Muscle layer of duodenum (tissue), 2 donors: Measurements from ENCODE around the gene INTS3.
"Not testable (repeated sequence)": the region's sequence is repeated elsewhere in the genome, so short reads cannot be mapped to it uniquely, and the experiment has no call there.

Source experiments
- H3K27ac ChIP-seq: one replicate; pipeline ENCODE4 v1.7.0; 2013; ENCODE audit warnings: mild to moderate bottlenecking, low read length
- H3K27me3 ChIP-seq: one replicate; pipeline ENCODE4 v1.7.0; 2013; ENCODE audit warnings: low read depth, mild to moderate bottlenecking, control low read depth, low read length
- H3K36me3 ChIP-seq, 2 donors: one replicate each; pipeline ENCODE4 v1.7.0; 2013; ENCODE audit warnings: low read length in 2 of 2, control low read depth in 1 of 2, mild to moderate bottlenecking in 1 of 2; ENCODE audit not compliant: insufficient read depth in 2 of 2, control insufficient read depth in 1 of 2
- H3K4me1 ChIP-seq, 2 donors: one replicate each; pipeline ENCODE4 v1.7.0; 2013; ENCODE audit warnings: low read length in 2 of 2, mild to moderate bottlenecking in 2 of 2, control low read depth in 1 of 2, moderate library complexity in 1 of 2; ENCODE audit not compliant: insufficient read depth in 2 of 2, control insufficient read depth in 1 of 2
- H3K4me3 ChIP-seq, 2 donors: one replicate each; pipeline ENCODE4 v1.7.0; 2013; ENCODE audit warnings: low read length in 2 of 2, low read depth in 1 of 2, mild to moderate bottlenecking in 1 of 2
- H3K9me3 ChIP-seq, 2 donors: one replicate each; pipeline ENCODE4 v1.7.0; 2013; ENCODE audit warnings: low read length in 2 of 2, control low read depth in 1 of 2, mild to moderate bottlenecking in 1 of 2; ENCODE audit not compliant: control insufficient read depth in 1 of 2
- donor health status: healthy.

Gene INTS3

DNA sequence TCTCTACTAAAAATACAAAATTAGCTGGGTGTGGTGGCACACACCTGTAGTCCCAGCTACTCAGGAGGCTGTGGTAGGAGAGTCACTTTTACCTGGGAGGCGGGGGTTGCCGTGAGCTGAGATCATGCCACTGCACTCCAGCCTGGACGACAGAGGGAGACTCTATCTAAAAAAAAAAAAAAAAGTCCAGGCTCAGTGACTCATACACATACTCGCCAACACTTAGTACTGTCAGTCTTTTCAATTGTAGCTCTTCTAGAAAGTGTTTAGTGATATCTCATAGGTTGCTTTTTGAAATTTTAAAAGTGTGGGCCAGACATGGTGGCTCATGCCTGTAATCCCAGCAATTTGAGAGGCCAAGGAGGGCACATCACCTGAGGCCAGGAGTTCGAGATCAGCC is 11.6 kb upstream of the INTS3 start:
- not testable (repeated sequence) for H3K27ac ChIP-seq, H3K36me3 ChIP-seq, H3K4me1 ChIP-seq, H3K9me3 ChIP-seq, H3K4me3 ChIP-seq, H3K27me3 ChIP-seq

DNA sequence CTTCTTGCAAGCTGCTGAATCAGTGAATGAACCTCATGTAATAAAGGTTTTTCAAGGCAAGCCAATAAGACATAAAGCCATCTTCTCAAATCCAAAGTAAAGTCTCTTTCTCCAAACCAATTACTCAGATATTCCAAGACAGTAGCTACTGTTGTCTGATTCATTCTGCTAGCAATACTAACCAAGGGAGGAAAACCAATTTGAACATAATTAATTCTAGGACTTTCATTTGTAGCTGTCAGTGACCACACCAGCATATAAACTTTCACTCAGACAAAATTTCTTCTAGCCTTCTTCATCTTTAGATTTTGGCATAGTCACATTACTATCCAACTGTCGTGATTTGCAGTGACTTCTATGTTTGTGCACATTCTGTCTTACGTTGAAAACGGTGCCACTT is 10.5 kb upstream of the INTS3 start:
- no peaks in the 10 kb centered on the region for H3K27me3 ChIP-seq
- H3K27ac ChIP-seq = no peak overlapping the region
- no peaks in the 10 kb centered on the region for H3K9me3 ChIP-seq
- H3K4me3 ChIP-seq = no peak overlapping the region
- H3K36me3 ChIP-seq = no peaks in the 10 kb centered on the region
- no peaks in the 10 kb centered on the region for H3K4me1 ChIP-seq

- no peaks in the 10 kb centered on the region for H3K9me3 ChIP-seq
- no peak overlapping the region for H3K27ac ChIP-seq
- no peak overlapping the region for H3K4me3 ChIP-seq
- H3K27me3 ChIP-seq = no peaks in the 10 kb centered on the region
- H3K4me1 ChIP-seq = no peaks in the 10 kb centered on the region
- peaks cover 0 to 3% of the 10 kb centered on the region in 2 donors for H3K36me3 ChIP-seq
These were observed 4.2 kb upstream of the INTS3 start for GRCh38 chr1:153723687-153724086.

DNA sequence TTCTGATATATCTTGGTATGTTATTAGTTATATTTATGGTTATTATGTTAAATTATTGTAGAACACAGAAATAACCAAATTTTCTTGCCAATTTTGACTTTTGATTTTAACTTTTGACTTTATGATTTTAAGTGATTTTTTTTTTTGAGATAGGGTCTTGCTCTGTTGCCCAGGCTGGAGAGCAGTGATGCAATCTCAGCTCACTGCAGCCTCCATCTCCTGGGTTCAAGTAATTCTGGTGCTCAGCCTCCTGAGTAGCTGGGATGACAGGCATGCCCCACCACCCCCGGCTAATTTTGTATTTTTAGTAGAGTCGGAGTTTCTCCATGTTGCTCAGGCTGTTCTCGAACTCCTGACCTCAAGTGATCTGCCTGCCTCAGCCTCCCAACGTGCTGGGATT is 3.2 kb upstream of the INTS3 start:
- not testable (repeated sequence) for H3K27me3 ChIP-seq, H3K4me1 ChIP-seq, H3K4me3 ChIP-seq

DNA sequence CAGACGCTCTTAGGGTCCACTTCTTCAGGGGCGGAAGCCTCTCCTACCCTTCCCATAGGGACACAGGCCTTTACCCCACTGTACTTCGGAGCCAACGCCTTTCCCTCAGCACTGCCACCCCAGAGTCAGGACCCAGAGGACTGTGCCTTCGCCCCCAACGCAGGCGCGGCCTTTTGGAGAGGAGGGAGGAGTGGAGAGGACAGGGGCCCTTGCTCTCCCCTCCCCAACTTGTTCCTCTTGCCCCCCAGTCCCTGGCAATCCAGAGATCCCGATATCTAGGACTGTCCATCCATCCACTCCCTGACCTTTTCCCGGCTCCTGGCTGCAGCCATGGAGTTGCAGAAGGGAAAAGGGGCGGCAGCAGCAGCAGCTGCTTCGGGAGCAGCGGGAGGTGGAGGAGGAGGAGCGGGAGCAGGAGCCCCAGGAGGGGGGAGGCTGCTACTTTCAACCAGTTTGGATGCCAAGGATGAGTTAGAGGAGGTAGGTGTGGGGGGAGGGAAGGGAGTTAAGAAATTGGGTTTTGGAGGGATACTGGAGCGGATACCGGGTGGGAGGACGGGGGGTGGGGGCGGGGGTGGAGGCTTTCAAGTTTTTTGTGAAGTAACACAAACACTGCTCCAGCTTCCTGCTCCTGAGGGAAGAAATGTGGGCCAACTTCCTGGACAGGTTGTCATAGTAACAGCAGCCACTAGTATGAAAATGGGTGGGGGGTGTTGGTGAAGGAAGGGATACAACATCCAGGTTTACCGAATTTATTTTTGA is 636 bp downstream of the INTS3 start:
- Histone ChIP-seq H3K27ac (peak overlapping the region; percentile 99), H3K27me3 (no peaks in the 10 kb centered on the region), H3K36me3 (peaks cover 3 to 6% of the 10 kb centered on the region in 2 donors), H3K9me3 (no peaks in the 10 kb centered on the region), H3K4me3 (peak overlapping the region; percentile 87 to 95), H3K4me1 (peaks cover 0 to 16% of the 10 kb centered on the region in 2 donors)

More for the DNA sequence above, 3.2 kb upstream of the INTS3 start:
- not testable (repeated sequence) for H3K36me3 ChIP-seq, H3K27ac ChIP-seq, H3K9me3 ChIP-seq

GRCh38 chr1:153730468-153730988 is 2.7 kb downstream of the INTS3 start:
- Histone ChIP-seq H3K9me3 (no peaks in the 10 kb centered on the region), H3K27ac (peak overlapping the region; percentile 52), H3K36me3 (peaks cover 3 to 6% of the 10 kb centered on the region in 2 donors), H3K27me3 (no peaks in the 10 kb centered on the region), H3K4me3 (no peak overlapping the region), H3K4me1 (peaks cover 0 to 34% of the 10 kb centered on the region in 2 donors)

DNA sequence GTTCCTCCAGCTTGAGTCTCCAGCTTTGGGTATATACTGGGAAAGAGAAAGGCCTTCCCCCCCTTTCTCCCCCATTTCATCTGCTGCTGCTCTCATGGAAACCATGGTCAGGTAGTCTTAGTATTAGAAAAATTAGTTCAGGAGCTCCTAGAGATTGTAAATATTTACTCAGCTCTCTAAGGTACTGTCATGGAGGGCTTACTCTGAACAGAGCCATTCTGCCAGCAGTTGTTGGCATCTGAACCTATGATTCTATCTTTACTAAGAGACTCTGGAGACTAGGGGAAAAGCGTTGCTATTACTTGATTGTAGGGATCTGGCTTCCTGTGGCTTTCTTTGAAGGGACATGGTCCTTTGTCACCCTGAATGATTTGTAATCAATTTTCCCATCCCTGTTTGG is 6.1 kb downstream of the INTS3 start:
- Histone ChIP-seq H3K9me3 (no peaks in the 10 kb centered on the region), H3K27me3 (no peaks in the 10 kb centered on the region), H3K36me3 (peaks cover 0 to 6% of the 10 kb centered on the region in 2 donors), H3K4me3 (no peak overlapping the region), H3K4me1 (peaks cover 0 to 33% of the 10 kb centered on the region in 2 donors), H3K27ac (peak overlapping the region; percentile 30)

GRCh38 chr1:153734396-153735089 is 6.7 kb downstream of the INTS3 start:
- Histone ChIP-seq H3K27ac (peak overlapping the region; percentile 30), H3K9me3 (no peaks in the 10 kb centered on the region), H3K36me3 (peaks cover 0 to 6% of the 10 kb centered on the region in 2 donors), H3K4me3 (no peak overlapping the region), H3K27me3 (no peaks in the 10 kb centered on the region), H3K4me1 (peaks cover 0 to 27% of the 10 kb centered on the region in 2 donors)

GRCh38 chr1:153735090-153735420 is 7.2 kb downstream of the INTS3 start:
- Histone ChIP-seq H3K4me3 (no peak overlapping the region), H3K9me3 (no peaks in the 10 kb centered on the region), H3K36me3 (peaks cover 0 to 6% of the 10 kb centered on the region in 2 donors), H3K27ac (no peak overlapping the region), H3K27me3 (no peaks in the 10 kb centered on the region), H3K4me1 (peaks cover 0 to 22% of the 10 kb centered on the region in 2 donors)

DNA sequence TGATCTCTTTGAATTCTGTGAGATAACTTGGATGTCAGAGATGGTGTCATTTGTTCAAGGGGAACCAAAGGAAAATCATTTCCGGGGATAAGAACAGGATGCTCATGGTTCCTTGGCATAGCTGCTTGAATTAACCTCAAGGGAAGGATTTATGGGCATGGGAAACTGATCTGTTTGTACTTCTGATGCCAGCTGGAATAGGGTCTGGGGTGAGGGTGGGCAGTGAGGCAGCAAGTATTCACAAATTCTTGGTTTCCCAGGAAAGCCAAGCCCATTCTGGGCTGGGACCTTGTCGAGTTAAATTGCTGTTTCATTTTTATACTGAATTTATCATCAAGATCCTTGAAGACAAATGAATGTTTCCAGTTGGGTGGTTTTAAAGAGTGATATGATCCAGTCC is 14.1 kb downstream of the INTS3 start:
- Histone ChIP-seq H3K27me3 (no peaks in the 10 kb centered on the region), H3K4me3 (no peak overlapping the region), H3K4me1 (peaks cover 0 to 7% of the 10 kb centered on the region in 2 donors), H3K9me3 (no peaks in the 10 kb centered on the region), H3K27ac (no peak overlapping the region), H3K36me3 (peaks cover 31 to 52% of the 10 kb centered on the region in 2 donors)

DNA sequence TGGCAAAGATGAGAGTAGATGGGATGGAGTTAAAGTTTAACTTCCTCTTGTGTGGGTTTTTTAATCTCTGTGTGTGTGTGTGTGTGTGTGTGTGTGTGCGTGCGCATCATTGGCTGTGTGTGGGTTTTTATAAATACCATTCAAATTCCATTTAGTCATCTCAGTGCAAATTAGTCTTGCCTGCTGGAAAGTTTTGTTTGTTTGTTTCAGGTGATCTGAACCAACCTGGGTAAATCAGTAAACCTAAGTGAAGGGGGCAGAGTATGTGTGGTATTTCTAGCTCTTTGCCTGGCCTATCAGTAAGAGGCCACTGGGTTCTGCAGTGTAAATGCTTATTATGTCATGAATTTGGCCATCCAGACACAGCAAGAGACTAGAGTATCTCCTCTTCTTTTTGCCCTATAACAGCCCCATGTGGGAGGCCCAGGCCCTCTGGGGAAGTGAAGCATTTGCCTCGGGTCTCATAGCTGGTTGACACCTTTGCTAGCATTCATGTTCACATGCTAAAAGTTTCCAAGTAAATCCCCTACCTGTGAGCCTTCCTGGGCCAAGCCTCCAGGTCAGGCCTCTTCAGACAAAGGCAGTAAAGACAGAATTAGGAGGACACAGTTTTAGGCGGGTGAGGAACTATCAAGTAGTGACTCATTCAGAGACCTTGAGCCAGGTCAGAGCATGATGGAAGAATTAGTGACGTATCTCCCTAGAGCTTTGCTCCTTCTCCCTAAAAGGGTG is 14.7 kb downstream of the INTS3 start:
- Histone ChIP-seq H3K36me3 (peaks cover 37 to 57% of the 10 kb centered on the region in 2 donors), H3K4me1 (peaks cover 0 to 7% of the 10 kb centered on the region in 2 donors), H3K4me3 (no peak overlapping the region), H3K9me3 (no peaks in the 10 kb centered on the region), H3K27ac (no peak overlapping the region), H3K27me3 (no peaks in the 10 kb centered on the region)
